HTERT RPE-1 (cell line): ENCODE measurements around the gene FAM180A.

ENCODE experiments used
- in situ Hi-C: fragments of 300-500 bp; cut with MboI; formaldehyde crosslinking; loops from 4 replicates; pipeline ENCODE4 v1.14.3; 2020; ENCODE audit warnings: low sequenced_read_pairs

Gene FAM180A

GRCh38 chr7:135771961-135772638, 23.5 kb upstream of the FAM180A start:
- in situ Hi-C loops, result no loop called here

DNA sequence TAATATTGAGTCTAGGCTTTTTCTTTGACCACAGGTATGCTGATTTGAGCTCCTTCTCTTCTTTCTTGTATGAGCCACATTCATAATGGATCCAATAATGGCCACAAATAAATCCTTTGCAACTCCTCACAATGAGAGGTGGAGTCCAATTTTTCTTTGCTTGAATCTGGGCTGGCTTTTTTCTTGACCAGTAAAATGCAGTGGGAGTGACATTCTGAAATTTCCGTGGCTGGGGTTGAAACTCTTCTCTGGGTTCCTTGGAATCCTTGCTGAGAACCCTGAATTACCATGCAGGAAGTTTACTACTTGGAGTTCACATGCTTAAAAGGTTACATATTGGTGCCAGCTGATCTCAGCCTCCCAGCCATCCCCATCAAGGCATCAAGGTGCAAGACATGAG, 22.4 kb upstream of the FAM180A start:
- in situ Hi-C loops, result no loop called here

DNA sequence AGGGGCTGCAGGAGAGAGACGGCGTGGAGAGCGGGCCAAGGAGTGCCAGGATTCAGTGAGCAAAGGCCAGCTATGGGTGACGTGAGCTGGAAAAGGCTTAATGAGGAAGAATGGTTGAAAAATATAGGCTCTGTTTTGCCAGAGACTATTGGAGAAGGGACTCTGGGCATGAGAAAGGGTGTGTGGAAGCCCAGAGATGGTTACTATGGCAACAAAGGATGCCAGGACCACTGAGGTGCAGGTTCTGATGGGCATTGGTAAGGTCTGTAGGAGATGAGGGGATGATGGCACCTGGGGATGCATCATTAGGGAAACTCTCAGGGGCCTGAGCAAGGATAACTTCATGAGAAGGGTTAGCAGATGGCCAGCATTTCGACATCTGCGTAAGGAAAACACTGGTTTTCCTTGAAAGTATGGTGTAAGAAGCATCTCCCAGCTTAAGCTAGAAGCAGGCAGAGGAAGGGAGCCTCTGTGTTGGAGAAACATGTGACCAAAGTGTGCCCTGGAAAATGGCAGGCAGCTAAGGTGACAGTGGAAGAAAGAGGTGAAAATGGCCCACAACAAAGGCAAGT, 21.6 kb upstream of the FAM180A start:
- in situ Hi-C loops, result no loop called here

DNA sequence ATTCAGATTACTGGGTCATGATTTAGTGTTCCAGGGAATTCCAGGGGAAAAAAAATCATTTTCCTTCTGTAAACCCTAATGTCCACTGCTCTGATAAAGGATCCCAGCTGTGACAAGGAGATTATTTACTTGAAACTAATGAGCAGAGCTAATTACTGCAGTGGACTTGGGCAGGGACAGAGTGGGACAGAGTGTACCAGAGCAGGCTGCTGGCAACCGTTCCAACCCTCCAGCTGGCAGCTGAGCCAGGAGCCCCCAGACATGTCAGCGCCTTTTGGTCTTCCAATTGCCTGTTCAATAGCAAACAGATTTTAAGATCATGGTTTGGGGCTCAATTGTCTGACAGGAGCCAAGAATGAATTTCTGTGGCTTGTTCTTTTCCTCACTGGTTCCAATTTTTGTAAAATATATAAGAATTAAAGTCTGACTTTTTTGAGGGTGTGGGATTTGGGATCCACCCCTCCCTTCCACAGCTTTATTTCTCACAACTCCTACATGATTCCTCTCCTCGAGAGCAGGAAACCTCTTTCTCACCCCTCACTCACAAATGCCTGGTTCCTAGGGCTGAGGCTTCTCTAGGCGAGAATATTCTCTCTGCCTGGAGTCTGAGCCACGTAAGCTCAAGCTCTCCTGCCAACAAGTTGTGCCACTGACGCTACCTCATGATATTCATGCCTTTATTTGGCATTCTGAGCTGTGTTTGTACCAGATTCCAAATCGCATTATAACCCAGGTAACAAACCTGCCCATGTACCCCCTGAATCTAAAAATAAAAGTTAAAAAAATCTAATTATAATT, 20.6 kb upstream of the FAM180A start:
- in situ Hi-C loops, result no loop called here

DNA sequence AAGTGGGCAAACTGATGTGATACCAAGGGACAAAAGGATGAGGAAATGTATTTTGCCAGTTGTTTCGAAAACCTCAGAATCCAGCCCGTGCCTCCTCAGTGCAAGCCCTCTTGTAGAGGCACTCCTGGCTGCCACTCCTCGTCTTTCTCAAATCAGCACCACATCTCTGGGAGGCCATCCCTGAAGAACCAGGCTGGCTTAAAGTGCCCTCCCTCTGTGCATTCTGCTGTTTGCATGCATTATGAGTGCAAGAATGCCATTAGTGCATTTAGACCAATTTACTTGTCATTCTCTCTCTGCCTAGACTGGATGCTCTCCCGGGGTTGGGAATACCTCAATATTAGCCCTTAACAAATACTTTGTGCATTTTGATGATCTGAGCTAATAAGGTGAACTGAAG, 19.9 kb upstream of the FAM180A start:
- in situ Hi-C loops, result no loop called here

GRCh38 chr7:135768064-135768463, 19.5 kb upstream of the FAM180A start:
- in situ Hi-C loops, result no loop called here

GRCh38 chr7:135763261-135763660, 14.6 kb upstream of the FAM180A start:
- in situ Hi-C loops, result no loop called here

DNA sequence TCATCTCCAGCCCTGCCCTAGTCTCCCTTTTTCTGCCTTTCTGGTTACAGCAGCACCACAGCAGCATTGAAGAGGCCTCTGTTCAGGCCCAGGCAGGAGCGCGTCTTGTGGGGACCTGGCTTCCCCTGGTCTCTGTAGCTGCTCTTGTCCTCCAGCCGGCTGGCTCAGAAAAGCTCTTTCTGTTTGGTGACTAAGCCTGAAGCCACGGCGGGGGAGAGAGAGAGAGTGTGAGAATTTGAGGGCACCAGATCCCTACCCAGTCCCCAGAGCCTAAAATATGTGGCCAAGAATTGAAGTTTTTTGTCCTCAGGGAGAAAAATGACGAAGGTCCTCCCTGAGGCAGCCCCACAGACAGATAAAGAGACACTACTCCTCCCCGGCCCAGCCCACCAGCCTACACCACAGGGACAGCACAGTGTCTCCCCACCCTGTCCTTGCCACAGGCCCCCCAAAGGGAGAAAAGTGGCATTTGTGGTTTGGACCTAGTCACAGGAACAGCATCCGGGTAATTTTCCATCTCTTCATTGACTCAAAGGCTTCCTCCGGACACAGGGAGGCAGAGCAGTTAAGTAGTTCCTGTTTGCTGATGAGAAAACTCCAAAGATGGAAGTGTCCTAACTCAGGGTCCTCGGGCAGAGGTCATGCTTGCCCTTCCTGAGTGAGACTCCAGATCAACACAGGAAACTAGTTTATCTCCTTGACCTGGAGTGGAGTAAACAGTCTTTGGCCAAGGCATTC, 13.3 kb upstream of the FAM180A start:
- in situ Hi-C loops, result no loop called here

DNA sequence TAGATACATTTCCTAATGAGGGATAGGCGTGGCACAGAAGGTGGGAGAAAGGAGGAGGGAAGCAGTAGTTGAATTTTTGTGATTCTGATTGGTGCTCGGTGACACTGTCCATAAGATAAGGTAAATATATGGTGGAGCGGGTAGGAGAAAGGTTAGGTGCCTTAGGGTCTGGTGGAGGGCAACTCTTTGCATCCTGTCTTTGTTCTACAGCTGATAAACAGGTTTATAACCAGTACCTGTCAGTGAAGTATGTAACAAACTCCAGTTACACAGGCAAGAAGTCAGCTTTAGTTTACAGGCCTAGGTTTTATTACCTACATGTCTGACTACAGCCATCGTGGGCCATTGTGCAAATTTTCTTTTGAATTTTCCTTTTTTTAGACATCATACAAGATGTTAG, 10.9 kb upstream of the FAM180A start:
- in situ Hi-C loops, result no loop called here

GRCh38 chr7:135758531-135758932, 9.9 kb upstream of the FAM180A start:
- in situ Hi-C loops, result no loop called here

DNA sequence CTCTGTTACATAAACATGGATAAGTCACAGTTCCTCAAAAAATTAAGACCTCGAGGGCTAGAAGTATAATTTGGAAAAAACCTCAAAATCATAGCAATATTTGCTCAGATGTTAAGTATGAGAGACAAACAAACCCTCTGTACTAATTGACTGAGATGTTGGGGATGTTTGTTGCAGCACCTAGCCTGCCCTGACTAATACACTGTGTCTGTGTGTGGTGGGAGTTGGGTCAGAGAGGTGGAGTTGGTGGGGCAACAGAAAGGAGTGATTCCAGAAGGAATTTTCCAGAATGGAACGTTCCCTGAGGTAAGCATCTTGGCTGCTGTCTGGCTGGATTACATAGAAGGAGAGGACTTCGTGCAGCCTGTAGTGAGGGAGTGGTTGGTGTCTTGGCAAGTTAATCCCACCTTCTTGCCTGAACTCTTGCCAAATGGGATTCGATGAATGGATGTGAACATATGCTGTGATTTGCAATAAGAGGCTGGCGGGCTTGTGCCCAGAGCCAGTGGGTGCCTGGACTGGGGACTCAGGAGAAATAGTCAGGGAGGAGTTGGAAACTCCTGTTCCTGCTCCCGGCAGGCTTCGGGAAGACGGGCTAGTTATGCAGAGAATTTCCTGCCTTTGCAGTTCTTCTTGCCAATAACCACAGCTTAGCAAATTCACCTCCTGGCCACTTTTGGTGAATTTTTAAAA, 9.3 kb upstream of the FAM180A start:
- in situ Hi-C loops, result no loop called here

DNA sequence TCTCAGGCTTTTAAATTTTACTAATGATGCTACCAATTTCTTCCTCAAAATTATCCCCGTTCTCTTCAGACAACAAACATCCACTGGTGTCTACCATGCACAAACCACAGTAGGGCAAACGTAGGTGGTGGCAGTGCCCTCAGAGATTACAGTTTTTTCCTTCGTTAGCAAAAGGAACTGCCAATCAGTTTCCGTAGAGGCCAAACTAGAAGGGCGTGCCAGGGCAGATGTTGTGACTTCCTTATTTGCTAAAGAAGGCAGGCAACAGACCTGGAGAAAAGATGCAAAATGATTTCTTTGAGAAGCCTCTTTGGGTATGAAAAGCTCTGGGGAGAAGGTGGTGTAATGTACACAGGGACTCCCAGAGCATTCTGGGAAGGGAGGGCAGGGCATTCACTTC, 7.6 kb upstream of the FAM180A start:
- in situ Hi-C loops, result no loop called here

GRCh38 chr7:135755351-135755753, 6.7 kb upstream of the FAM180A start:
- in situ Hi-C loops, result no loop called here

GRCh38 chr7:135753616-135754413, 5.2 kb upstream of the FAM180A start:
- in situ Hi-C loops, result no loop called here

- in situ Hi-C loops, result no loop called here
Measured at GRCh38 chr7:135747366-135747765, 1.2 kb downstream of the FAM180A start.

- in situ Hi-C loops, result no loop called here
Measured at GRCh38 chr7:135745703-135746312, 2.8 kb downstream of the FAM180A start.

GRCh38 chr7:135744938-135745702, 3.5 kb downstream of the FAM180A start:
- in situ Hi-C loops, result no loop called here

- in situ Hi-C loops, result no loop called here
Measured at GRCh38 chr7:135743907-135744731, 4.5 kb downstream of the FAM180A start.
